ENCODE data around the gene ENGASE. TPM values are rescaled to one million over a fixed set of nuclear protein-coding genes. Genes with fewer than 3 reads are reported as not detected.

The ENGASE gene
- total and polyA plus RNA-seq, 2 of the 4 experiments (the other 2 are of a cell fraction) = 3.9 to 12.1 TPM

- in situ Hi-C loops (cut with MboI; ENCODE audit: low sequenced_read_pairs) = no loop called here
- dilution Hi-C loops (cut with HindIII; ENCODE audit: low sequenced_read_pairs, unreplicated experiment) = no loop called here
- Histone ChIP-seq H2AFZ (replicated peaks; ENCODE audit: low read length, poor library complexity) (no peak overlapping the region), H3K4me2 (ENCODE audit: low read depth, low read length) (no peak overlapping the region), H4K20me1 (ENCODE audit: insufficient read depth, low read length) (no peaks in the 10 kb centered on the region), H4K91ac (ENCODE audit: insufficient read depth, low read depth, low read length) (peak overlapping the region; percentile 23), H3K9ac (ENCODE audit: low read depth, low read length) (no peak overlapping the region), H3K4me1 (ENCODE audit: control insufficient read depth, insufficient read depth, low read length) (peaks cover 24% of the 10 kb centered on the region), H3K23ac (ENCODE audit: low read depth, low read length) (no peak overlapping the region), H3K18ac (ENCODE audit: low read depth, low read length) (0 out of 2 replicates have a peak overlapping the region, but pooled peaks have one; percentile 7), H2BK5ac (ENCODE audit: low read depth, low read length, poor library complexity, severe bottlenecking) (peak overlapping the region; percentile 52), H2AK9ac (replicated peaks; ENCODE audit: low read depth, low read length, poor library complexity) (peak overlapping the region; percentile 11), H3K56ac (ENCODE audit: extremely low read depth, insufficient read depth, low read length) (no peak overlapping the region), H2BK15ac (ENCODE audit: low read depth, low read length) (peak overlapping the region; percentile 66; the same call in 1 of the 3 replicates), H3K9me3 (ENCODE audit: control insufficient read depth, insufficient read depth, low read length) (no peaks in the 10 kb centered on the region), H3K27ac (ENCODE audit: insufficient read depth, low read length) (no peak overlapping the region), H3K4ac (ENCODE audit: low read depth, low read length) (peak overlapping the region; percentile 74; the same call in 1 of the 2 replicates), H4K5ac (ENCODE audit: low read depth, low read length) (no peak overlapping the region), H2AK5ac (ENCODE audit: low read depth, low read length) (peak overlapping the region; percentile 71), H3K27me3 (ENCODE audit: control insufficient read depth, insufficient read depth, low read length) (no peaks in the 10 kb centered on the region), H3K9me1 (ENCODE audit: insufficient read depth, low read length) (peaks cover 21% of the 10 kb centered on the region), H3K14ac (replicated peaks; ENCODE audit: low read depth, low read length) (peak overlapping the region; percentile 34), H2BK20ac (ENCODE audit: low read depth, low read length) (peak overlapping the region; percentile 69), H3K79me1 (ENCODE audit: low read depth in 1 of 2, low read length in 2 of 2) (peaks cover 0 to 5% of the 10 kb centered on the region in 2 experiments; a peak in 1 of 4 replicates), H4K8ac (ENCODE audit: low read depth in 2 of 2, low read length in 2 of 2) (peak overlapping the region in 1 of 2 experiments; percentile 33; a peak in 1 of 4 replicates), H3K4me3 (ENCODE audit: insufficient read depth, low read depth, low read length) (no peak overlapping the region), H2BK120ac (ENCODE audit: low read depth, low read length) (peak overlapping the region; percentile 56), H3K36me3 (ENCODE audit: control insufficient read depth, insufficient read depth, low read length) (no peaks in the 10 kb centered on the region)
- POLR2A ChIA-PET (ENCODE audit: unreplicated experiment) = no interaction called here
- DNase-seq = no peak
- 100% methylated on average over 3 of the region's 6 CpGs; no CpG with 5 or more reads in 1 of the 2 experiments for WGBS, 2 experiments (ENCODE audit: extremely low coverage in 2 of 2, insufficient read length in 1 of 2)
- no peak for ATAC-seq (ENCODE audit: low read depth)
- intact Hi-C loops (cut with micrococcal nuclease) = no loop called here
- CTCF ChIA-PET = interaction anchor here (0.6 to 1.2 kb wide), 3 partner anchors 10 to 27 kb away, joined by 3 to 7 read pairs (median 4); no protein-coding TSS in a partner anchor
- TF ChIP-seq NFE2L2 (IDR thresholded peaks at IDR 0.05; ENCODE audit: low read depth, low read length) (no peak), RCOR1 (IDR thresholded peaks at IDR 0.05; ENCODE audit: insufficient replicate concordance, low read length) (no peak), MAZ (IDR thresholded peaks at IDR 0.05; ENCODE audit: borderline replicate concordance, low read depth, low read length) (no peak), BHLHE40 (IDR thresholded peaks at IDR 0.05; ENCODE audit: low read depth, low read length) (no peak), USF2 (IDR thresholded peaks at IDR 0.05; ENCODE audit: low read depth, low read length) (no peak), ELK1 (IDR thresholded peaks at IDR 0.05; ENCODE audit: borderline replicate concordance, low read depth, low read length) (no peak), POLR2A (IDR thresholded peaks at IDR 0.05; ENCODE audit: low read depth, low read length) (no peak), MAFK (IDR thresholded peaks at IDR 0.05; ENCODE audit: low read depth, low read length) (no peak), FOS (IDR thresholded peaks at IDR 0.05; ENCODE audit: low read depth, low read length) (no peak), RAD21 (IDR thresholded peaks at IDR 0.05; ENCODE audit: low read length) (no peak)
- BruUV-seq (replicated peaks) = no TSS peak
Observed at GRCh38 chr17:79035686-79036085, 38.9 kb upstream of the ENGASE start.
